T-helper 1 cell treated with Interleukin-12 subunit alpha and Interleukin-12 subunit beta and Interleukin-4 antibody, amounts not matched to agents 30 μg/mL and 1 μg/mL, for 36 hours (primary cell): ENCODE measurements around the gene RBMS2.

Source experiments
- H3K27ac Mint-ChIP-seq: one replicate; pipeline ENCODE4 v1.8.0; 2021; ENCODE audit warnings: mild to moderate bottlenecking, mixed read lengths
- H3K27me3 Mint-ChIP-seq: one replicate; pipeline ENCODE4 v1.8.0; 2021; ENCODE audit warnings: low read depth, mixed read lengths
- H3K36me3 Mint-ChIP-seq: one replicate; pipeline ENCODE4 v1.8.0; 2021; ENCODE audit warnings: low read depth, mixed read lengths
- H3K4me1 Mint-ChIP-seq: one replicate; pipeline ENCODE4 v1.8.0; 2021; ENCODE audit warnings: low read depth, mixed read lengths
- H3K4me3 Mint-ChIP-seq: one replicate; pipeline ENCODE4 v1.8.0; 2021; ENCODE audit warnings: mild to moderate bottlenecking, moderate library complexity, mixed read lengths
- H3K9me3 Mint-ChIP-seq: one replicate; pipeline ENCODE4 v1.8.0; 2021; ENCODE audit warnings: mixed read lengths

The RBMS2 gene

DNA sequence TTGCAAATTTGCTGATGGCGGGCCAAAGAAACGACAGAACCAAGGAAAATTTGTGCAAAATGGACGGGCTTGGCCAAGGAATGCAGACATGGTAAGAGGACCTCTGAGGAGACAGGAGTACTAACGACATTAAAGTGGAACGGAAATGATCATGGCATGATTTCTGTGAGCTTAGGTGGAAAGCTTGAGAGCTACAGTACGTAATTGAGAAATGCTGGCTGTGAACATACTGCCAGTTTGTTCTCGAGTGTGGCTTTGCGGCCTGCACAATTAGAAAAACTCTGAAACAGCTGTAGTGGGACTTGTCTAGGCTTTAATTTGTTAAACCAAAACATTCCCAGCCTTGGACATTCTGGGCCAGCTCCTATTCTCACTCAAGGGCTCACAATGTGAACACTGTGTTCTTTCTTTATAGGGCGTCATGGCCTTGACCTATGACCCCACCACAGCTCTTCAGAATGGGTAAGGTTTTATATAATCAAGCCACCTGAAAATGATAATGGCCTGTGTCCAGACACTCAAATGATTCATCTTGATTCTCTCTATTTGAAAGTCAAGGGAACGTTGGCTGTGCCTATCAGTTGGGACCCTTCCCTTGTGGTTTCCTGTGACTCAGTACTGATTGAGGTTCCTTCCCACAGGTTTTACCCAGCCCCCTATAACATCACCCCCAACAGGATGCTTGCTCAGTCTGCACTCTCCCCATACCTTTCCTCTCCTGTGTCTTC lies 60.0 kb downstream of the RBMS2 start:
- H3K27me3 Mint-ChIP-seq, result no peaks in the 10 kb centered on the region
- no peaks in the 10 kb centered on the region for H3K9me3 Mint-ChIP-seq
- peaks cover 11% of the 10 kb centered on the region for H3K4me1 Mint-ChIP-seq
- no peak overlapping the region for H3K27ac Mint-ChIP-seq
- H3K4me3 Mint-ChIP-seq, result no peak overlapping the region
- H3K36me3 Mint-ChIP-seq, result no peaks in the 10 kb centered on the region

DNA sequence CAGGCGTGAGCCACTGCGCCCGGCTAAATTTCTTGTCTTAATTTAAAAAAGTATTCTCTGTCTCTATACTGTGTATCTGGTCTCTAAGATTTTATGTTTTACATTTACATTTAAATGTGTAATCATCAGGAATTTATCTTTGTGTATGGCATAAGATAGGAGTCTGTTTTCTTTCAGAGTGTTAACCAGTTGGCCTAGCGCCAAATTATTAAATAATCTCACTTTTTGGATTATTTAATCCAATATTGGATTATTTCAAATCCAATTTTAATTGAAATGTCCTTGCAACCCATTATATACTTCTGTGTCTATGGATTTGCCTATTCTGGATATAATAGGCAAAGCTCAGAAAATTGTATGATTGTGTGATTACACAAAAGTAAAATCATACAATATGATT lies 63.5 kb downstream of the RBMS2 start:
- H3K36me3 Mint-ChIP-seq, result peaks cover 5% of the 10 kb centered on the region

DNA sequence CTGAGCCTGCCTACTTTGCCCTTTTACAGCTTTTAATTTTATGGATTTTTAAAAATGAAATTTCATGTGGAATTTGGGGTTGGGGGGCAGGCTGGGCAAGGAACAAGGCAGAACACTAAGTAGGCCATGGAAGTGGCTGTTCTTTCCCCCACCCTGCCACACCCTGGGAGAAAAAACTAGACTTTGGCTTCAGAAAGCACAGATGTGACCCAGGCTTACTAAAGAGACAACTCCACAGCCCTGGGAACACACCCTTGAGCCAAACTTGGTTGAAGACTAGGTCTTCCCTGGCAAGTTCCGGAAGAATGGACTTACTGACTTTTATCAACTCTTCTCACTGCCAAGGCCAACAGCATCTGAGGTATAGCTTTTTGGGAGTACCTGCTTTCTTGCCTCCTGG lies 68.2 kb downstream of the RBMS2 start:
- Mint-ChIP-seq H3K36me3 (peaks cover 7% of the 10 kb centered on the region), H3K9me3 (no peaks in the 10 kb centered on the region), H3K4me3 (no peak overlapping the region), H3K27me3 (no peaks in the 10 kb centered on the region), H3K4me1 (peaks cover 7% of the 10 kb centered on the region), H3K27ac (no peak overlapping the region)

More for the DNA sequence above, 63.5 kb downstream of the RBMS2 start:
- Mint-ChIP-seq H3K4me1 (peaks cover 12% of the 10 kb centered on the region), H3K9me3 (no peaks in the 10 kb centered on the region), H3K4me3 (no peak overlapping the region), H3K27ac (no peak overlapping the region), H3K27me3 (no peaks in the 10 kb centered on the region)

DNA sequence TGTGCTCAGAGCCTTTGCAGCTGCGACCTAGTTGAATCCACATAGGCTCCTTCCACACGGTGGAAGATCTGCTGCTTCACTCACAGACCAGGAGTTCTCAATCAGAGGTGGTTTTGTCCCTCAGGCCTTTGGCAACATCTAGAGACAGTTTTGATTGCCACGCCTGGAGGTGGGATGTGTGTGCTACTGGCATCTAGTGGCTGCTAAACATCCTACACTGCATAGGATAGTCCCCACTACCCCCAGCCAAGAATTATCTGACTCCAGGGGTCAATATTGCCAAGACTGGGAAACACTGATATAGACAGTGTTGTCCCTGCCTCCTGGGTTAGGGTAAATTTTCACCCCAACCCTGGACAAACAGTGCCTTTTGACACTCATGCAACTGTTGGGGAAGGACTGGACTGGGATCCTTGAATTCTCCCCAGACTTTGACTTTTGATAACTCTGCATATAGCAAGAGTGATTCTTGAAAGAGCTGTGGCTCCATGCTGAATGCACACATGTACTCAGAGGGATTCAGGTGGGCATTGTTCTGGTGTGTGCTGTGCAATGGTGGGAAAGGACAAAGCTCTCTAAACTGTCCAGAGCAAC lies 68.7 kb downstream of the RBMS2 start:
- H3K27me3 Mint-ChIP-seq, result no peaks in the 10 kb centered on the region
- no peak overlapping the region for H3K4me3 Mint-ChIP-seq
- peaks cover 7% of the 10 kb centered on the region for H3K4me1 Mint-ChIP-seq
- H3K9me3 Mint-ChIP-seq, result no peaks in the 10 kb centered on the region
- H3K27ac Mint-ChIP-seq, result no peak overlapping the region
- H3K36me3 Mint-ChIP-seq, result peaks cover 8% of the 10 kb centered on the region

DNA sequence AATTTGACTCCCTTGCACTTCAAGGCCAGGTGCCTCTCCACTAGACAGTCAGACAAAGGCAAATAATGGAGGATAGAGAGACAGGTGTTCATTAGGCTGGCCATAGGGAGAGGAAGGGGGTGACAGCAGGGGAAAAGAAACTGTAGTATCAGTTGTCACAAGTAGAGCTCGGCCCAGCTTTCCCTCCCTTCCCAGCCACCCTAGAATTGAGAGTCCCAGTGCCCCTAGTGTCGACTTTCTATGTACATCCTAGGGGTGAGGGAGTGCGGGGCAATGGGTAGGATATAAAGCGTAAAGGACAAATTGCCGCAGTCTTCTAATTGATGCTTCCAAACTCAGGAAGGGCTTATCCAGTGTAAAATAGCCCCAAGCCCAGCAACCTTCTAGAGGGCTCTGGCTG lies 69.5 kb downstream of the RBMS2 start:
- Mint-ChIP-seq H3K4me1 (peaks cover 8% of the 10 kb centered on the region), H3K27me3 (no peaks in the 10 kb centered on the region), H3K9me3 (no peaks in the 10 kb centered on the region), H3K27ac (no peak overlapping the region), H3K4me3 (no peak overlapping the region), H3K36me3 (peaks cover 13% of the 10 kb centered on the region)

DNA sequence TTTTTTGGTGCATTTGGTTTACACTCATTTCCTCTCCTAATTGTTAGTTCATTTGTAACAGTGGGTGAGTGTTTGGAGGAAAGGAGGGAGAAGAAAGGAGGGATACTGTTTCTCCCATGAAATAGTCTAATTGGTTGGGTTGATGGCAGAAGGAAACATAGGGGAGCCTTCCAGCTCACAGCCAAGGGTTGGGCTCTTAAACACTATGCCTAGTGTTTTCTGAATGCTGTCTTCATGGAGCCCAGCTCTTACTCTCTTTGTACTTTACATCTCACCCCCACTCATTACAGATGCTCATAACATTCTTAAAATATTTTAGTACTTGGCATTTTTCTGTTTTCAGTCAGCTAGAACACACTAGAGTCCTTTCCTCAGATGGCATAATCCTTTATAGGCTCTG lies 70.3 kb downstream of the RBMS2 start:
- Mint-ChIP-seq H3K9me3 (no peaks in the 10 kb centered on the region), H3K4me1 (peaks cover 11% of the 10 kb centered on the region), H3K36me3 (peaks cover 14% of the 10 kb centered on the region), H3K27ac (no peak overlapping the region), H3K27me3 (no peaks in the 10 kb centered on the region), H3K4me3 (no peak overlapping the region)

DNA sequence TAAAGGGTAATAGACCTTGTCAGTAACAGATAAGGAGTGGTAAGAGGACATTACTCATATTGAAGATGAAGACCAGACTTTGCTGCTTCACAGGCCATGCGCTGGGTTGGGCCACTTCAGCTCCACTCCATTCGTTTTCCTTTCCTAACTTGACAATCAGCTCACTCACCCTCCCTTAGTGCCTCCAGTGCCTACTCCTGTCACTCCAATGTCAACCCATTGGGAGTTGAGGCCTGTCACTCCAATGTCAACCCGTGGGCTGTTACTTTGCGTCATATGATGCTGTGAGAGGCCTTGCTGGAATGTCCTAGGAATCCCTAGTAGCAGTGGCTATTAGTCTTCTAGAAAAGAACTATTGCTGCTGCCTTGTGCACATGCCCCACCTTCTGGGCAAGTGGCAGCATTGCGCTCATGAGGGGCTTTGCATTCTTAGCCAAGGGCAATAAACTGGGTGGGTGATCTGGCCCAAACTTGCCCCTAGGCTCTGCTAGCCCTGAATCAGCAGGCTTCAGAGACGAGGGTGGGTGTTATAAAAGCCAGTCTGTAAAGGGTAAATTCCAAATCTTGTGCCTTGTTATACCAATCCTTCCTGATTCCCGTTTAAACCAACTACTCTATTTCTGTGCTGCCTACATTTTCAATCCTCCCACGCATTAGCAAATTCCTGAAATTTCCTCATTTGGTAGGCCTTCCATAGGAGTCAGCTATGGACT lies 72.4 kb downstream of the RBMS2 start:
- Mint-ChIP-seq H3K4me3 (no peak overlapping the region), H3K36me3 (peaks cover 21% of the 10 kb centered on the region), H3K4me1 (peaks cover 11% of the 10 kb centered on the region), H3K27me3 (no peaks in the 10 kb centered on the region), H3K27ac (no peak overlapping the region), H3K9me3 (no peaks in the 10 kb centered on the region)

DNA sequence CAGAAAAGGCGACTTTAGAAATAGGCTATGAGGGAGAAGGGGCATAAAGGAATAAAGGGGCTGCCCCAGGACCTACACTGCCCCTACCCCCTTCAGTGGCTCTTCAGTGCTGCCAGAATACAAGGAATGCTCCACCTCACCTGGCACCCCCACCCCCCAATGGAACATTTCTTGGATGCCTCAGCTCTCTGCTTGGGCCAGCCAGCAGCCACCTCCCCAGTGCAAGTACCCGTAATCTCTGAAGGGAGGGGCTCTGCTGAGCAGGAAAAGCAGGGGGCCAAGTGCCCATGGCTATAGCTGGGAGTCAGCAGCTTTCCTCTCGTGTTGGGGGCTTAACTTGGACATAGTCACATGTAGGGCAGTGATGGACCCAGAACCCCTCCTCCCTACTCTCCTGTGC lies 75.2 kb downstream of the RBMS2 start:
- Mint-ChIP-seq H3K36me3 (peaks cover 39% of the 10 kb centered on the region), H3K4me3 (no peak overlapping the region), H3K9me3 (no peaks in the 10 kb centered on the region), H3K27ac (no peak overlapping the region), H3K27me3 (no peaks in the 10 kb centered on the region), H3K4me1 (peaks cover 9% of the 10 kb centered on the region)

DNA sequence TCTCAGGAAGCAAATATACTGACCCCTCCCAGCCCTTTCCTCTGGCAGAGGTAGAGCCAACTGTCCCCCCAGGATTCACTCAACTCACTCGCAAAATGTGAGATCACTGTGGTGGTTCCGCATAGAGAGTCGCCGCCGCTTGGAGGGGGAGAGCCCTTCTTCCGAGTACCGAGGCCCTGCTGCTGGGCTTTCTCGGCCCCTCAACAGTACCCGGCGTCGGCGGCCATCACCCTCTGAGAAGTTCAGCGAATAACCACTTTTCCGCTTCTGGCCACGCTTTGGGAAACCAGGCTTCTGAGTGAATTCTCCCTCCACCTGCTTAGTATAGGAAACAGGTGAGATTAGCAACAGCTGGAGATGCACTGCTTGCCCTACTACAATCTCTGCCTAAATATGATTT lies 77.4 kb downstream of the RBMS2 start:
- Mint-ChIP-seq H3K27ac (no peak overlapping the region), H3K36me3 (peaks cover 51% of the 10 kb centered on the region), H3K4me3 (no peak overlapping the region), H3K9me3 (no peaks in the 10 kb centered on the region), H3K27me3 (no peaks in the 10 kb centered on the region), H3K4me1 (peaks cover 7% of the 10 kb centered on the region)

DNA sequence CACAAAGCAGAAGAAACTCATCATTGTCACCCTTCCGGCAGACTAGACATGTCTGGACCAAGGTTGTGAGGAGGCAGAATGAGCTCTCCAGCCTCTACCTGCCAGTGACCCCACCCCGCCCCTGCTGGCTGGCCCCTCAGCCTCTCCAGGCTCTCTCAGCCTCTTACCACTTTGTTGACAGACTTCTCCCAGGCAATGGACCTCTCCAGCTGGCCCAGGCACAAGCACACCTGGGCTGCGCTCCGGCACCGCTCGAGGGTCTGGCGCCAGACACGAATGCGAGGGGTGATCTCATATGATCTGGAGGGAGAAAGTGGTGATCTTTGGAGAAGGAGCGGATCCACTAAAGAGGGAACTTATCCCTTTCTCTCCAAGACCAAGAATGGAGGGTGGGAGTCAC lies 78.2 kb downstream of the RBMS2 start:
- H3K4me1 Mint-ChIP-seq, result peaks cover 4% of the 10 kb centered on the region
- no peaks in the 10 kb centered on the region for H3K9me3 Mint-ChIP-seq
- H3K36me3 Mint-ChIP-seq, result peaks cover 58% of the 10 kb centered on the region
- H3K4me3 Mint-ChIP-seq, result no peak overlapping the region
- H3K27ac Mint-ChIP-seq, result no peak overlapping the region
- no peaks in the 10 kb centered on the region for H3K27me3 Mint-ChIP-seq

DNA sequence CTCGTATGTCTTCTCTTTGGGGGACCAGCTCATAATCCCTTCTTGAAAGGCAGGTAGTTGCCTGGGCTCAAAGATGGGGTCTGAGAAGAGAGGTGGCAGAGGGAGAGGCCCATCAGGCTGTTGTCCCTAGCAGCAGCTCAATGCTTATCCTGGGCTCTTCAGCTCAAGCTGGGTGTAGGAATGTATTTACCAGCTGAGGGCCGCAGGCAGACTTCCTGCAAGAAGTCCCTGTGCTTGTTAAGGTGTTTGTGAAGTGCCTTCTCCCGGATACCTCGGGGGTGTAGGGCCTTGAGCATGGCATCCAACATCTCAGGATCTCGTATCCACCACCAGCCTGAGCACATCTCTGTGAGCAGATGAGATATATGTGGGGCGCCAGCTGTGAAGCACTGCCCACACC lies 79.1 kb downstream of the RBMS2 start:
- no peaks in the 10 kb centered on the region for H3K9me3 Mint-ChIP-seq
- no peaks in the 10 kb centered on the region for H3K27me3 Mint-ChIP-seq
- H3K4me3 Mint-ChIP-seq, result no peak overlapping the region
- peaks cover 59% of the 10 kb centered on the region for H3K36me3 Mint-ChIP-seq
- peaks cover 4% of the 10 kb centered on the region for H3K4me1 Mint-ChIP-seq
- H3K27ac Mint-ChIP-seq, result no peak overlapping the region

DNA sequence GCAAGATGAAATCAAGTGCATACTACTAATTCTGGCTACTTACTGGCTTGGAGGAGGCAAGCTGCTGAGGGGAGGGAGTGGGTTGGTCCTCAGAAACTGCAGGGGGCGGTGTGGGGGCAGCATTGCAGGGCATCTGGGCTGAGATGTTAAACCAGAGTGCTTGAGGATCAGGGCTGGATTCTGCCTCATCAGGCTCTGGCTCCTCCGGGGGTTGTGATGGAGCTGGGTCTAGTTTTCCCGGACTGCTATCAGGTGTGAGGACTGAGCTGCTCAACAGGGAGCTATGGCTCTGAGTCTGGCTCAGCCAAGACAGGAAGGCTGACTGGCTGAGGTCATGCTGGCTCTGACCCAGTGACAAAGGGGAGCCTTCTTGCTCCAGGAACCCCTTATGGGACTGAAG lies 79.9 kb downstream of the RBMS2 start:
- H3K9me3 Mint-ChIP-seq, result no peaks in the 10 kb centered on the region
- no peak overlapping the region for H3K27ac Mint-ChIP-seq
- H3K4me1 Mint-ChIP-seq, result no peaks in the 10 kb centered on the region
- H3K27me3 Mint-ChIP-seq, result no peaks in the 10 kb centered on the region
- H3K36me3 Mint-ChIP-seq, result peaks cover 66% of the 10 kb centered on the region
- H3K4me3 Mint-ChIP-seq, result no peak overlapping the region

DNA sequence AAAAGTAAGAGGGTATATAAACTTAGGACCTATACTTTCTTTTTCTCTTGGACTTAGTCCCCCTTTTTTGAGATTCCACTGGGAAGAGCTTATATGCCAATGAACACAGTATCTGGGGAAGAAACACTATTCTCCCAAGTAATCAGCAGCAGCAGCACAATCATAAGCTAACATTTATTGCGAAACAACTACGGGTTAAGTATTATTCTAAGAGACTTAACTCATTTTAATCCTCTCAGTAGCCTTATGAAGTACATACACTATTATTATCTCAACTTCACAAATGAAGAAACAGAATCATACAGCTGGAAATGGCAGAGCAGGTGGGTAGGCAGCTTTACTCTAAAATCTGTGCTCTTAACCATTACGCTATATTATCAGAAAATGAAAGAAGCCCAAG lies 80.6 kb downstream of the RBMS2 start:
- Mint-ChIP-seq H3K4me1 (no peaks in the 10 kb centered on the region), H3K4me3 (no peak overlapping the region), H3K27me3 (no peaks in the 10 kb centered on the region), H3K9me3 (no peaks in the 10 kb centered on the region), H3K27ac (no peak overlapping the region), H3K36me3 (peaks cover 65% of the 10 kb centered on the region)

DNA sequence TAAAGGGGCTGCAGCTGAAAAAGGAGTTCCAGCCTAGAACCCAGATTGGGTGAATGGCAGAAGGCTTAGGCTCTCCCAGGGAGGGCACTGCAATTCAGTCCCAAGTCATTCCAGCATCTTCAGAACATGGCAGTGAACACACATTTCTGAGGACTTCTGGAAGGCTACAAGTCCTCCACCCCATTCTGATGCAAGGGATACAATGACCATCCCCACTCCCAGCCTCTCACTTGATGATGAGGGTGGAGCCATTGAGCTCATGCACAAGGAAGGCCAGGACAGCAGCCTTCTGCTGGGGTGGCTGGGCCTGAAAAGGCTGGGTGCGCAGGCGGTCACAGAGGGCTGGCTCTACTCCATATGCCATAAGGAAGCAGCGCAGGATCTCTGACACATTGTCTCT lies 82.7 kb downstream of the RBMS2 start:
- no peak overlapping the region for H3K4me3 Mint-ChIP-seq
- peaks cover 55% of the 10 kb centered on the region for H3K36me3 Mint-ChIP-seq
- H3K27me3 Mint-ChIP-seq, result no peaks in the 10 kb centered on the region
- no peak overlapping the region for H3K27ac Mint-ChIP-seq
- H3K4me1 Mint-ChIP-seq, result no peaks in the 10 kb centered on the region
- H3K9me3 Mint-ChIP-seq, result no peaks in the 10 kb centered on the region

DNA sequence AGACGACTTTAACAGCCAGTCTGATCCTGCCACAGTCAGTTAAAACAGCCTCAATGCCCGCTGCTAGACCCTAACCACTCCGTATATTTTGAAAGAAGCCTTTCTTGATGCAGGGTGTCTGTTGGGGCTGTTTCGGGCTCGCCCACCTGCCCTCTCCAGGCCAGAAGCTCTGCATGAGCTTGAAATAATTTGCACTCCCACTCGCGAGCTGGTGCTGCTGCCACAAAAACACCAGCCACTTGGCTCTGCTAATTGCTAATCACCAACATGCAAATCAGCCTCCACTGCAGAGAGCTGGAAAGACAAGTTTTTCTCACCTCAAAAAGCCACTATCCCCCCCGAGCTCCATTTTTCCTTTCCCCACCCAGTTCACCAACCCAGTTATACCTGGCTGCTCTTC lies 93.0 kb downstream of the RBMS2 start:
- H3K36me3 Mint-ChIP-seq, result peaks cover 67% of the 10 kb centered on the region
- H3K27ac Mint-ChIP-seq, result no peak overlapping the region
- no peak overlapping the region for H3K4me3 Mint-ChIP-seq
- H3K9me3 Mint-ChIP-seq, result no peaks in the 10 kb centered on the region
- H3K27me3 Mint-ChIP-seq, result no peaks in the 10 kb centered on the region
- H3K4me1 Mint-ChIP-seq, result peaks cover 8% of the 10 kb centered on the region
